Measurements from ENCODE around the gene ADCY9.

The ADCY9 gene

GRCh38 chr16:4089251-4089810 is 26.9 kb downstream of the ADCY9 start:
- TF ChIP-seq POLR2AphosphoS5 (IDR thresholded peaks at IDR 0.05; ENCODE audit: low read depth, low read length): no peak
- no peak for TF ChIP-seq SIN3A (IDR thresholded peaks at IDR 0.05; ENCODE audit: borderline replicate concordance, insufficient read depth, low read length)
- TF ChIP-seq TAF1 (IDR thresholded peaks at IDR 0.05; ENCODE audit: borderline replicate concordance, insufficient read depth, low read length): no peak
- TF ChIP-seq REST (IDR thresholded peaks at IDR 0.05; ENCODE audit: insufficient read depth in 1 of 2, low read depth in 2 of 2, low read length in 2 of 2): no peak
- TF ChIP-seq FOXP2 (optimal IDR thresholded peaks at IDR 0.05; ENCODE audit: borderline replicate concordance, extremely low read depth, extremely low read length, insufficient read depth): no peak

GRCh38 chr16:4087990-4088577 is 28.2 kb downstream of the ADCY9 start:
- TF ChIP-seq SIN3A (IDR thresholded peaks at IDR 0.05; ENCODE audit: borderline replicate concordance, insufficient read depth, low read length) (no peak), FOXP2 (optimal IDR thresholded peaks at IDR 0.05; ENCODE audit: borderline replicate concordance, extremely low read depth, extremely low read length, insufficient read depth) (no peak), TAF1 (IDR thresholded peaks at IDR 0.05; ENCODE audit: borderline replicate concordance, insufficient read depth, low read length) (no peak), REST (IDR thresholded peaks at IDR 0.05; ENCODE audit: insufficient read depth in 1 of 2, low read depth in 2 of 2, low read length in 2 of 2) (no peak), POLR2AphosphoS5 (IDR thresholded peaks at IDR 0.05; ENCODE audit: low read depth, low read length) (no peak)

- TF ChIP-seq REST (IDR thresholded peaks at IDR 0.05; ENCODE audit: insufficient read depth in 1 of 2, low read depth in 2 of 2, low read length in 2 of 2) (no peak), SIN3A (IDR thresholded peaks at IDR 0.05; ENCODE audit: borderline replicate concordance, insufficient read depth, low read length) (no peak), TAF1 (IDR thresholded peaks at IDR 0.05; ENCODE audit: borderline replicate concordance, insufficient read depth, low read length) (no peak), POLR2AphosphoS5 (IDR thresholded peaks at IDR 0.05; ENCODE audit: low read depth, low read length) (no peak), FOXP2 (optimal IDR thresholded peaks at IDR 0.05; ENCODE audit: borderline replicate concordance, extremely low read depth, extremely low read length, insufficient read depth) (no peak)
These were observed 28.9 kb downstream of the ADCY9 start for GRCh38 chr16:4087099-4087885.

GRCh38 chr16:4086153-4086552 is 30.1 kb downstream of the ADCY9 start:
- TF ChIP-seq REST (IDR thresholded peaks at IDR 0.05; ENCODE audit: insufficient read depth in 1 of 2, low read depth in 2 of 2, low read length in 2 of 2): no peak
- no peak for TF ChIP-seq TAF1 (IDR thresholded peaks at IDR 0.05; ENCODE audit: borderline replicate concordance, insufficient read depth, low read length)
- TF ChIP-seq SIN3A (IDR thresholded peaks at IDR 0.05; ENCODE audit: borderline replicate concordance, insufficient read depth, low read length): no peak
- TF ChIP-seq FOXP2 (optimal IDR thresholded peaks at IDR 0.05; ENCODE audit: borderline replicate concordance, extremely low read depth, extremely low read length, insufficient read depth): no peak
- TF ChIP-seq POLR2AphosphoS5 (IDR thresholded peaks at IDR 0.05; ENCODE audit: low read depth, low read length): no peak
